GM13977 (cell line): ENCODE measurements around the gene OLIG2.

Experiments
- DNase-seq: peaks from one replicate; pipeline ENCODE4 v3.0.0; 2012; ENCODE audit warnings: low spot score
- in situ Hi-C: fragments of 300-500 bp; cut with MboI; formaldehyde crosslinking; loops from one replicate; pipeline ENCODE4 v1.12.0; 2022; ENCODE audit warnings: low sequenced_read_pairs, low pct_unique_long_range_greater_than_20kb, mixed read lengths, inconsistent platforms; ENCODE audit not compliant: unreplicated experiment
- TF ChIP-seq, protein P1 (sequence below): IDR thresholded peaks from 2 replicates; pipeline ENCODE4 v1.5.1; 2012; ENCODE audit warnings: mild to moderate bottlenecking, control low read depth; ENCODE audit not compliant: insufficient read depth; ENCODE audit errors: extremely low read depth, missing control alignments

OLIG2 gene

DNA sequence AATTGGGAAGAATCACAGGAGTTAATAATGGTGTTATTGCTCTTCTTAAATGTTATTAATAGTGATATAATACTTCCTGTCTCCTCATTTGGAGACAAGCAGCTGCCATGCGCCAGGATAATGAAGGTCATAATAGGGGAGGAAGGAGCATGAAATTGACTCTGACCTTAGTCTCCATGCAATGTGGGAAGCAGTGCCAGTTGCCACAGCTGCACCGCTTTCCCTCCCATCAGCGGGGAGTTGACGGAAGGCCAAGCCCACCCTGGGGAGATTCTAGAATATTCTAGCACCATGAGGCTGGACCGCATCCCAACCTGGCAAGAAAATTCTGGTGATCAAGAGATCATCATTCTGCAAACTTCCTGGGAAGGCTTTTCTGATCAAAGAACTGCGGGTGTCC, 33.2 kb downstream of the OLIG2 start:
- DNase-seq, result no peak
- in situ Hi-C loops, result no loop called here
- TF ChIP-seq, protein P1, sequence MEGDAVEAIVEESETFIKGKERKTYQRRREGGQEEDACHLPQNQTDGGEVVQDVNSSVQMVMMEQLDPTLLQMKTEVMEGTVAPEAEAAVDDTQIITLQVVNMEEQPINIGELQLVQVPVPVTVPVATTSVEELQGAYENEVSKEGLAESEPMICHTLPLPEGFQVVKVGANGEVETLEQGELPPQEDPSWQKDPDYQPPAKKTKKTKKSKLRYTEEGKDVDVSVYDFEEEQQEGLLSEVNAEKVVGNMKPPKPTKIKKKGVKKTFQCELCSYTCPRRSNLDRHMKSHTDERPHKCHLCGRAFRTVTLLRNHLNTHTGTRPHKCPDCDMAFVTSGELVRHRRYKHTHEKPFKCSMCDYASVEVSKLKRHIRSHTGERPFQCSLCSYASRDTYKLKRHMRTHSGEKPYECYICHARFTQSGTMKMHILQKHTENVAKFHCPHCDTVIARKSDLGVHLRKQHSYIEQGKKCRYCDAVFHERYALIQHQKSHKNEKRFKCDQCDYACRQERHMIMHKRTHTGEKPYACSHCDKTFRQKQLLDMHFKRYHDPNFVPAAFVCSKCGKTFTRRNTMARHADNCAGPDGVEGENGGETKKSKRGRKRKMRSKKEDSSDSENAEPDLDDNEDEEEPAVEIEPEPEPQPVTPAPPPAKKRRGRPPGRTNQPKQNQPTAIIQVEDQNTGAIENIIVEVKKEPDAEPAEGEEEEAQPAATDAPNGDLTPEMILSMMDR, result no peak

DNA sequence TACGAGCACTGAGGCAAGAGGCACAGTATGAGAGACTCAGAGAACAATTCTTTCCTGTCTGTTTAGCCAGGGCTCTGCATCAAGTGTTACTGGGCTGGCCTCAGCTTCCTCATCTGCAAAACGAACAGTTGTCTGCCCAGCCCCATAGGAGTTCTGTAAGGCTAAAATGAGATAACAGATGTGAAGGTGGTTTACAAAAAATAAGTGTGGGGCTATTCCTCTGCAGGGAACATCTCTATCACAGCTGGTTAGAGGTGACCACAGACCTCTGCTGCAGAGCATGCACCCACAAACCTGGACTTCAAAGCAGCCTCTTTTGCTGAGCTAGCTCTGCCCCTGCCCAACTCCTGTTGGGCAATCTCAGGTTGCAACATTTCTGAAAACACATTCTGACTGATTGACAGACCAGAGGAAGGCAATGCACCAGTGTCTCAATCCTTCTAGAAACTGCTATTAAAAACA, 33.7 kb downstream of the OLIG2 start:
- TF ChIP-seq, protein P1, result no peak
- DNase-seq, result no peak
- in situ Hi-C loops, result no loop called here

DNA sequence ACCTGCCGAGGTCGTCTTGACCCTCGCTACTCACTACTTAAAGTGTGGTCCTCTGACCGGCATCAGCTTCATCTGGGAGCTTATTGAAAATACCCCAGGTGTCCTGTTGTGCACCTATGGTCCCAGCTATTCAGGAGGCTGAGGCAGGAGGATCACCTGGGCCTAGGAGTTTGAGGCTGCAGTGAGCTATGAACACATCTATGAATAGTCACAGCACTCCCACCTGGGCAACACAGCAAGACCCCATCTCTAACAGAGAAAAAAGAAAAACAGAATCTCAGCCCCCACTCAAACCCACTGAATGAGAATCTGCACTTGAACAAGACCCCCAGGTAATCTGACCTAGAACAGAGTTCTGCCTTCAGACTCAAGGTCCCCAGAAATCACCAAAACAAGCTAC, 35.5 kb downstream of the OLIG2 start:
- DNase-seq, result no peak
- TF ChIP-seq, protein P1, result no peak
- in situ Hi-C loops, result no loop called here

DNA sequence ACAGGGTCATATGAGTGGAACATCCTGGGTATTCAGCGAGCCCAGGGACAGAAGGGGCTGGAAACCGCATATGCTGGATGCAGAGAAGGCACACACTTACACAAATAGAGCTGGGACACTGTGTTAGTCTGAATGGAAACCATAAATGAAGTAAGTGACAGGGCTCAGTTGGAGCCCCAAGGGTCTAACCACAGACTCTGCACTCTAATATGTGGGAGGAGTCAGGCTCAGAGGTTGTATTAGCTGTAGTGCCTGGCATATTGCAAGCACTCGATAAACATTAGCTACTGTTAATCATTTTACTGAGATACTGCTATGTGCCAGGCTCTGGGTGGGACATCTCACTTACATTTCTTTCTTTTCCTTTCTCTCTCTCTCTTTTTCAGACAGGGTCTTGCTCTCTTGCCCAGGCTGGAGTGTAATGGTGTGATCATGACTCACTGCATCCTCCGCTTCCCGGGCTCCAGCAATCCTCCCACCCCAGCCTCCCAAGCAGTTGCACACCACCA, 37.7 kb downstream of the OLIG2 start:
- TF ChIP-seq, protein P1, result no peak
- in situ Hi-C loops, result no loop called here
- no peak for DNase-seq

DNA sequence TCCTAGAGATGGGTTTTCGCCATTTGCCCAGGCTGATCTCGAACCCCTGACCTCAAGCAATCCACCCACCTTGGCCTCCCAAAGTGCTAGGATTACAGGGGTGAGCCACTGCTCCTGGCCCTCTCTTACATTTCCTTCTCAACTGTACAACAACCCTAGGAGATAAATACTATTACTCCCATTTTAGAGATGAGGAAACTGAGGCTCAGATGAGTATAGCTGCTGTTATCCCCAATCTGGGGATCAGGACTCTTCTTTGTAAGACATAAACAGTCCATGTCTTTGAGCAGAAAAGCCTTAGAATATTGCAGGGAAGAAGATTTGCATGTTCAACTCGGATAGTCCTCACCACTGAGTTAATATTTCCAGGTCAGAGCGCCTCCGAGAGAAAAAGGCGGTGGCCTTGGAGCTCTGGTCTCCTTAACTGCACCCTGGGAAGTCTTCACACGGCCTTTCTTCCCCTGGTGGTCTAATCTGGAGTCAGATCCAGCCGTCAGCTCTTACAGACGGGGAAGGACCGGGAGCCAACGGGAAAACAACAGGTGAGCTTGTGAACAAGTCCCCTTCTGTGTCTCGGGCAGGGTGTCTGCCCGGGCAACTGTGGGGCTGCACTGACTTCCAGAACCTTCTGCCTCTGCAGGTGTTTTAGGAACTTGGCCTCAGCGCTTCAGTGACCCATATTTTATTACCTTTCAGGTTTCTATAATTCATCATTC, 38.3 kb downstream of the OLIG2 start:
- no peak for DNase-seq
- TF ChIP-seq, protein P1, result no peak
- in situ Hi-C loops, result no loop called here

DNA sequence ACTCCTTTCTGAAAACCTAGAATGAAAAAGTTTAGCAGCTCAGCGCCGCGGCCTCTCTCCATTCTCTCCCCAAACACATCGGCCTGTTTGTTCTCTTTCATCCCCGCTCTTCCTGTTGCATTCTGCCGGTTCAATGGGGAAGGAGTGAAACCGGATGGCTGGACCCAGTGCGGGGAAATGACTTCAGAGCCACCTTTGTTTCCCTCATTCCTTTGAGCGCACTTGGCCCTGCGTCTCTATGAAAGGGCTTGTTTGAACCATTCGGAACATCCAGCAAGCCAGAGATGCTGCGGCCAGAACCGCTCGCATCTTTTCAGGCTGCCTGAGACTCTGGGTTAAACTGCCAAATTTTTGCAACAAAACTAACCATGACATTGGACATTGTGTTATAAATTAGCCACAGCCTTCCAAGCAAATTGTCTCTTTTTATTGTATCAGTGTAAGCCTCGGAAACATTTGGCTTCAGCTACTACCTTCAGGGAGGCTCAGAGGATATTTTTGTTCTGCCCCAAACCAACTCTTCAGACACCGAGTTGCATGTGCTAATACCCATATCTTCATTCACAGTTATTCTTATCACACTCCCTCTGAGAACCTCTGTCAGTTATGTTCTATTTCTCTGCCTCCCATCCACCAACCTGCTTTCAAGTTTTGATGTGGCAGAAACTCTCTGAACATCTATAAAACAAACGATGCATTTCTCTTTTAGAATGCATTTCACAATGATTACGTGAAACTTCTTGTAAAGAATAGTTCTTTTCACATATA, 39.1 kb downstream of the OLIG2 start:
- in situ Hi-C loops, result no loop called here
- TF ChIP-seq, protein P1, result no peak

More for the DNA sequence above, 39.1 kb downstream of the OLIG2 start:
- no peak for DNase-seq
